K562 (cell line): Measurements from ENCODE around the gene TMEM120B. TPM values are rescaled to one million over a fixed set of nuclear protein-coding genes. Genes with fewer than 3 reads are reported as not detected.
A peak's percentile ranks its signal among the peaks of the same experiment; 100 is the strongest.

Source experiments
- BRCA1 ChIP-seq, 2 experiments: fragments of 450-650 bp in 1 of 2; sonication (generic) in 1 of 2; formaldehyde crosslinking in 1 of 2; IDR thresholded peaks; 2 replicates each; pipeline versions ENCODE4 v1.5.0 to v1.6.1; 2017 to 2020; ENCODE audit warnings: mild to moderate bottlenecking in 1 of 2, missing genetic modification reagents in 1 of 2
- BRD4 ChIP-seq: fragments of 200-600 bp; sonication (generic); IDR thresholded peaks from 2 replicates; pipeline ENCODE4 v1.6.1; 2017; ENCODE audit warnings: inconsistent platforms
- CHD2 ChIP-seq: IDR thresholded peaks from 2 replicates; pipeline ENCODE4 v1.6.1; 2011; ENCODE audit warnings: low read depth, low read length
- CXXC5 ChIP-seq: fragments of 250-450 bp; sonication (Bioruptor Pico); IDR thresholded peaks from 2 replicates; pipeline ENCODE4 v1.8.0; 2022; ENCODE audit warnings: inconsistent platforms, mild to moderate bottlenecking, moderate library complexity
- ETV1 ChIP-seq: fragments of 450-650 bp; conservative IDR thresholded peaks from 2 replicates; pipeline ENCODE4 v1.6.1; 2016; ENCODE audit warnings: missing genetic modification characterization, control low read depth, low read depth, missing compliant biosample characterization
- ILF3 ChIP-seq: fragments of 450-650 bp; IDR thresholded peaks from 2 replicates; pipeline ENCODE4 v1.6.1; 2018; ENCODE audit warnings: antibody characterized with exemption, mild to moderate bottlenecking, moderate library complexity, borderline replicate concordance
- JUND ChIP-seq, 2 experiments: IDR thresholded peaks; 2 replicates in 1 of 2; 3 replicates in 1 of 2; pipeline ENCODE4 v1.6.1; 2011; ENCODE audit warnings: borderline replicate concordance in 2 of 2, low read depth in 2 of 2, low read length in 2 of 2, improper control_type of control experiment in 1 of 2, missing biosample characterization in 1 of 2, missing genetic modification characterization in 1 of 2, missing genetic modification reagents in 1 of 2
- KAT7 ChIP-seq: sonication (generic); formaldehyde crosslinking; IDR thresholded peaks from 2 replicates; pipeline ENCODE4 v1.8.0; 2022; ENCODE audit warnings: missing genetic modification reagents, mild to moderate bottlenecking, borderline replicate concordance
- MLLT1 ChIP-seq, 2 experiments: fragments of 450-650 bp; IDR thresholded peaks; 2 replicates each; pipeline ENCODE4 v1.6.1; 2016
- PREB ChIP-seq: sonication (generic); formaldehyde crosslinking; IDR thresholded peaks from 2 replicates; pipeline ENCODE4 v1.8.1; 2023; ENCODE audit warnings: mild to moderate bottlenecking, missing genetic modification reagents
- SRSF9 ChIP-seq: fragments of 200-400 bp; formaldehyde crosslinking; IDR thresholded peaks from 2 replicates; pipeline ENCODE4 v1.6.1; 2017; ENCODE audit warnings: low read depth, low read length, borderline replicate concordance
- TCF7 ChIP-seq: sonication (generic); IDR thresholded peaks from 2 replicates; pipeline ENCODE4 v1.6.1; 2016; ENCODE audit warnings: antibody characterized with exemption, borderline replicate concordance
- ZKSCAN8 ChIP-seq: fragments of 200-800 bp; sonication (Bioruptor generic); IDR thresholded peaks from 2 replicates; pipeline ENCODE4 v1.6.1; 2016; ENCODE audit warnings: missing genetic modification characterization, missing compliant biosample characterization
- ZMIZ1 ChIP-seq, 2 experiments: fragments of 150-350 bp in 1 of 2; IDR thresholded peaks; 2 replicates each; pipeline ENCODE4 v1.6.1; 2012 to 2016; ENCODE audit warnings: low read depth in 2 of 2, low read length in 2 of 2, mild to moderate bottlenecking in 1 of 2, moderate library complexity in 1 of 2
- polyA plus RNA-seq, 8 experiments: library from polyadenylated mRNA; depleted of rRNA in 4 of 8; stranded (reverse) in 5 of 8; unstranded in 3 of 8; fragments of >200 nt; fragmentation: Nextera tagmentation in 2 of 8; fragmentation: Illumina TruSeq in 1 of 8; extraction: Ambion mirVana in 2 of 8; extraction: Trizol in 1 of 8; gene quantifications; 2 replicates each; pipeline versions ENCODE4 v1.2.1 to v1.2.3, GENCODE V29; 2011 to 2014; ENCODE audit warnings: inconsistent platforms in 1 of 8, missing spikeins in 1 of 8
- total RNA-seq, 7 experiments: library from RNA; depleted of rRNA in 6 of 7; stranded (reverse); fragments of >200 nt in 6 of 7; fragmentation: Illumina TruSeq in 2 of 7; extraction: Trizol in 2 of 7; gene quantifications; 2 replicates each; pipeline versions ENCODE4 v1.2.1 to v1.2.3, GENCODE V29; 2011 to 2021; ENCODE audit warnings: low replicate concordance in 1 of 7

The TMEM120B gene
- total and polyA plus RNA-seq, 9 of the 15 experiments (the other 6 are each of a cell fraction or from before 2014, with no cell fraction given): 1.7 to 18.6 (median 7.4) TPM

- TF ChIP-seq ZMIZ1 (IDR thresholded peaks at IDR 0.05; ENCODE audit: low read depth in 2 of 2, low read length in 2 of 2) (no peak), JUND (IDR thresholded peaks at IDR 0.05; ENCODE audit: borderline replicate concordance, low read depth, low read length) (no peak), JUND (tag; IDR thresholded peaks at IDR 0.05; ENCODE audit: borderline replicate concordance, low read depth, low read length) (0 out of 3 replicates have a peak, but pooled peaks have one; percentile 16), ETV1 (0 out of 2 replicates have a peak, but pooled peaks have one; percentile 6), PREB (0 out of 2 replicates have a peak, but pooled peaks have one; percentile 41), CHD2 (peak; percentile 18; the same call in 1 of the 2 replicates), BRCA1 (IDR thresholded peaks at IDR 0.05) (no peak), BRCA1 (CRISPR knock-in tag; IDR thresholded peaks at IDR 0.05) (no peak), BRD4 (peak; percentile 86), SRSF9 (no peak), KAT7 (0 out of 2 replicates have a peak, but pooled peaks have one; percentile 7), MLLT1 (IDR thresholded peaks at IDR 0.05) (peak; percentile 41 to 88; a peak in 3 of 4 replicates), TCF7 (no peak), CXXC5 (CRISPR knock-in tag) (peak; percentile 17; the same call in 1 of the 2 replicates), ZKSCAN8 (CRISPR knock-in tag) (peak; percentile 78; the same call in 1 of the 2 replicates), ILF3 (peak; percentile 80)
Measured at GRCh38 chr12:121801595-121802484, 89.3 kb downstream of the TMEM120B start (continued).
